ENCODE measurements around the gene SLC25A6.

- TF ChIP-seq CTCF (conservative IDR thresholded peaks at IDR 0.05) (no peak), EZH2 (IDR thresholded peaks at IDR 0.05; ENCODE audit: low read depth) (no peak)
Observed at GRCh38 chrX:1368385-1368698, 23.6 kb downstream of the SLC25A6 start.
